Hippocampal formation (tissue), 2 donors: ENCODE data around the gene CNTN4.

ENCODE experiments used
- DNase-seq, 2 donors: peaks; one replicate each; lab custom pipeline; 2025; lab: John Stamatoyannopoulos, UW

Gene CNTN4

GRCh38 chr3:2266606-2267005, 167.9 kb downstream of the CNTN4 start:
- DNase-seq = no peak

GRCh38 chr3:2268779-2269178, 170.1 kb downstream of the CNTN4 start:
- no peak for DNase-seq

DNA sequence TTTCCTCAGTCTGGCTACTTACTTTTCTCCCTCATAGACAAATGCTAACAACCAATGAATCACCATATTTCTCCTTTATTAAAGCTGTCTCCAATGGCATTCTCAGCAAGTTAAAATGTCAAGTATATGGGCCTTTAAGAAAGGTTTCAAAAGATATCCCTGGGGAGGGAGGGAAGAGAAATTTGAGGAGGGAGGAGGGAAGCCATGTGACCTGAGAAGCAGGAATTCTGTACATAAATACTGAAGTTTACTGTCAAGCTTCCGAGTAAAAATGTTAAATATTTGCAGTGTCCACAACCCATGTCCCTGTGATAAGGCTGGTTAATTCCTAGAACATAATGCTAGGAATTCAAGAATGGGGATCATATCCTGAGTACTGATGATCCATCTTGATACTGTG, 175.9 kb downstream of the CNTN4 start:
- DNase-seq = no peak

- DNase-seq = no peak
These were observed 185.2 kb downstream of the CNTN4 start for GRCh38 chr3:2283818-2284217.

- no peak for DNase-seq
These were observed 202.3 kb downstream of the CNTN4 start for GRCh38 chr3:2300938-2301337.

DNA sequence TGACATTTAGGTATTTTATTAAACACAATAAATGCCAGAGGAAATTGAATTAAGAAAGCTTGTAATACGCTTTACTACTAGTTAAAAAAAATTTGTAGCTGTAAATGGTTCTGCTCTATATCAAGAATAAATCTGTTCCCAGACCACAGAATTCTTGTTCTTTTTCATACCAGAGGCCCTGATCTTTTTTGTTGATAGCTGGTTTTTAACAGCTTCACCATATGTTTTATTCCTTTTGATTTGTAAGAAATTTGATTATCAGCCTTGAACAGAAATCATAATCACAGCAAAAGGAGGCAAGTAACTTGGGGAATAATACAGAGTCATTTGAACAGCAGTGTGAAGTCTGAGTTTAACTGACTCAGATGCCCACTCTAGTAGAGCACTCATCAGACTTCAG, 202.7 kb downstream of the CNTN4 start:
- no peak for DNase-seq

DNA sequence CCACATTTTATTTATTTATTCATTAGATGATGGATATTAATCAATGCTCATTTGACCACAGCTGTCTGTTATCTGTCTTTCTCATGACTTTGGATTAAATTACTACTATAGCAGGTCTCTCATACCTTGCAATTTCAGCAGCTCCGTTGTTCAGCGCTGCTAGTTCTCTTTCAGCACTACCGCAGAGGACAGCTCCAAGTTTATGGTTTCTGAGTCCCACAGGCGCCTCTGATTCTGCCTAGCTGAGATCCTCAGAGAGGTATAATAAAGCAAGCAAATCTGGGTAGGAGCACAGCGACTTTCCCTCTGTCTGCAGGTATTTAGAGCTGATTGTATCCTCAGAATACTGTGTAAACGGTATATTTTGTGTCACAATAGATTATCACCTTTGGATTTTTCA, 204.9 kb downstream of the CNTN4 start:
- no peak for DNase-seq

DNA sequence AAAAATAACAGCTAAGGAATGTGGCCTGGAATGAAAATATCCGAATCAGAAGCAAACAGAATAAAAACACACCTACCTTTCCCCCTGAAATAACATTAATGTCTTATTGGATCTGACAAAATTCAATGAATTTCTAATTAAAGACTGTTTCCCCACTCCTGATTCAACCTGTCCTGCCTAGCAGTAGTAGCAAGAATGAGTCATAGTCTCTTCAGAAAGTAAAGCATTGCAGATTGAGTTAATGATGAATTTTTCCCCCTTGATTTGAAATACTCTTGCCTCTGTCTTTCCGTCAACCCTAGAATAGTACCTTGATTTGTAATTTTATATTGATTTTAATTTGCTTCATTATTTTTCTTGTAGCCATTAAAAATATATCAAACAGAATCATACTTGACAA, 212.4 kb downstream of the CNTN4 start:
- DNase-seq = no peak

DNA sequence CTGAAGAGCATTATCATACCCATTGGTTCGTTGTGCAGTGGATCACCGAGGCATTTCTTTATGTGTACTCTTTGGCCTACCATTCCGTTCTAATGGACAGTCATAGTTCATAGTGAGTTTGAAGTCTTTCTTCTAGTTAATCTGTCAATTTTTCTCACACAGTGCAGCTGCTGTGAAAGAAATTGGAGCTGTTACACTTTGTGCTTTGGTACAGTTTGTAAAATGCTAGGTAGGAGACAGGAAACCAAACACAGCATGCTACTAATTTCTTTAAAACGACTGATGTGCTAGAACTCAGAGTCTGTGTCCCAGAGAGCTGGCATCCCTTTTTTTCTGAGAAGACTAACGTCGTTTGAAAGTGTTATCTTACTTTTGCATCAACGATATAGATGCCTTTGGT, 218.9 kb downstream of the CNTN4 start:
- no peak for DNase-seq

DNA sequence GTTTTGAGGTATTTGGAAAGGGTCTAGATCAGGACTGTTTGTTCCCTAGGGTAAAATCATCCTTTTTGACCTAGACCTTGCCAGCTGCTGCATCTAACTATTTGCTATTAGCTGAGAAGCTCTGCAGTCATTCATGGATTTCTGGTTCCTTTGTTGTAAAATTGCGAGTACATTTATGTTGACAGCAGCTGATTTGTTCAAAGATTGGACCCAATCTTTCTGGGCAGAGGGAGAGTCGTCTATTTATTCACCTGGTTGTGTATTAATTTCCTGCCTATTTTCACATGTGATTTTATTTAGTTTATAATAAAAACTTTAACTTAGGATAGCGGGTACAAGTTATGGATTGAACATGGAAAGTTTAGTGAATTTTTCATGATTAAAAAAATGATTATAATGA, 236.3 kb downstream of the CNTN4 start:
- DNase-seq = no peak

DNA sequence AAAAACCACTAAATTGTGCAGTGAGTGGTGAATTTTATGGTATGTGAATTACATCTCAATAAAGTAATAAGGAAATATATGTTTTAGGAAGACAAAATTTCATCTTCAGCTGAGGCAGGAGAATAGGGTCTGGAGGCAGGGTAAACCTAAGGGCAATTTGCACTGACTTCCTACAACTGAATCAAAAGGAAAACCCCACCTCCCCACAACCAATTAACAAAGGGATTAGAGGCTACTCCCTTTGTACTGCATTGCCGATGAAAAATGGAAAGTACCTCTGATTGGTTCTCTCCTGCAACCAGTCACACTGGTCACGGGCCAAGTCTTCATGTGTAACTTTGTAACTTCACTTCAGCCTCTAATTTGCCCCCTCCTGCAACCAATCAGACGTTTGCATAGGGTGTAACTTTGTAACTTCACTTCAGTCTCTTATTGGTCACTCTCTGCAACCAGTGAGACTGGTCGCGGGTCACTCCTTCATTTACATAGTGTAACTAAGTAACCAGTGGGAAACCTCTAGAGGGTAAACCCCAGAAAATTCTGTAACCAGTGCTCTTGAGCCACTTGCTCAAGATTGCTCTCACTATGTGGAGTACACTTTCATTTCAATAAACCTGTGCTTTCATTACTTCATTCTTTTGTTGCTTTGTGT, 244.5 kb downstream of the CNTN4 start:
- no peak for DNase-seq

DNA sequence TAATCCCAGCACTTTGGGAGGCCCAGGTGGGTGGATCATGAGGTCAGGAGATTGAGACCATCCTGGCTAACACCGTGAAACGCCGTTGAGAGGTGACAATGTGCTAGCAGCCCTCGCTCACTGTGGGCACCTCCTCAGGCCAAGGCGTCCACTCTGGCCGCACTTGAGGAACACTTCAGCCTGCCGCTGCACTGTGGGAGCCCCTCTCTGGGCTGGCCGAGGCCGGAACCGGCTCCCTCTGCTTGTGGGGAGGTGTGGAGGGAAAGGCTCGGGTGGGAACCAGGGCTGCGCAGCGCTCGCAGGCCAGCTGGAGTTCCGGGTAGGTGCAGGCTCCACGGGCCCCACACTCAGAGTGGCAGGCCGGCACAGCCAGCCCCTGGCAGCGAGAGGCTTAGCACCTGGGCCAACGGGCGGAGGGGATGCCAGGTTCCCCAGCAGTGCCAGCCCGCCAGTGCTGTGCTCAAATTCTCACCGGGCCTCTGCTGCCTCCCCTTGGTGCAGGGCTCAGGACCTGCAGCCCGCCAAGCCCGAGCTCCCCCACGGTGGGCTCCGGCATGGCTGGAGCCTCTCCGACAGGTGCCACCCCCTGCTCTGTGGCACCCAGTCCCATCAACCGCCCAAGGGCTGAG, 253.6 kb downstream of the CNTN4 start:
- DNase-seq = no peak

- no peak for DNase-seq
These were observed 256.0 kb downstream of the CNTN4 start for GRCh38 chr3:2354702-2355101.

DNA sequence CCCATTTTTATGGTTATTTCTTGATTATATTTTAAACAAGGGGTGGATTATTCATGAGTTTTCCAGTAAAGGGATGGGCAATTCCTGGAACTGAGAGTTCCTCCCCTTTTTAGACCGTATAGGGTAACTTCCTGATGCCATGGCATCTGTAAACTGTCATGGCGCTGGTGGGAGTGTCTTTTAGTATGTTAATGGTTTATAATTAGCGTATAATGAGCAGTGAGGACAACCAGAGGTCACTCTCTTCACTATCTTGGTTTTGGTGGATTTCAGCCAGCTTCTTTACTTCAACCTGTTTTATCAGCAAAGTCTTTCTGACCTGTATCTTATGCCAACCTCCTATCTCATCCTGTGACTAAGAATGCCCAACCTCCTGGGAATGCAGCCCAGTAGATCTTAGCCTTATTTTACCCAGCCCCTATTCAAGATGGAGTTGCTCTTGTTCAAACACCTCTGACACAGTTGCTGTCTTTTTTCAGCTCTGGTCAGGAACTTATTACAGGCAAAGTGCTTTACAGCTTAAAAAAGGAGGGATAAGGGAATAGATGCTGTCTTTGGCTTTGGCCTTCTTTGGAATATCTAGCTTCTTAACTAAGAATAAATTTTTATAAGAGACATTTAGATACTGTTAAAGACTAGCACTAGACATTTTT, 257.8 kb downstream of the CNTN4 start:
- no peak for DNase-seq

DNA sequence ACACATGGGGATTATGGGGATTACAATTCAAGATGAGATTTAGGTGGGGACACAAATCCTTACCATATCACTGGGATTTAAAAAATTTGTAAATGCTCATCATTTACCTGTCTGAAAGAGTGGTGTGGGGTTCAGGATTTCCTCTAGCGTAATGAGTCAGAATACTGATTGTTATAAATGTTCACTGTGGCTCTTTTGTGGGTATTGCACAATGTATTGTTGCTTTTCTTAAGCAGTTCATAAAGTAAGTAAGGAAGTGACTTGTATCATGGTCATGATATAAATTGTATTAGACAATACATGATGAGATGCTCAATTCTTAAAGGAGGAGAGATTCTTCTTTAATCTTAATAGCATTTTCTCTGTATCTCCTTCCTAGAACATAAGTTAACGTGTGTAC, 262.1 kb downstream of the CNTN4 start:
- DNase-seq = no peak

GRCh38 chr3:2362122-2362521, 263.5 kb downstream of the CNTN4 start:
- no peak for DNase-seq

DNA sequence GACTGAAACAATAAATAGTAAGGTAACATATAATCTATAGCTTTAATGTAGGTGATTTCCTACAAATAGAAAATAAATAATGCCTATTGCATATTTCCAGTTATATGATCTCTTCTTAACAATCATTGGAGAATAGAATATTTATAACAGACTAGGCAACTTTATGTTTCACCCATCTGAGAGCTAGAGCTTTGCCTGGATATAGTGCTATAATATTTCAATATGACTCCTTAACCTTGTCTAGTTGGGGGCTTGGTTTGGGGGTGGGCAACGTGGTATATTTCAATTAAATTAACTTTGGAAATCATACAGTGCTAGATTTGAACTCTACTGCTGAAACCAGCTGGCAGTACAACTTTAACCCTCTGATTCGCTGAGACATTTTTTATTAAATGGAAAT, 265.2 kb downstream of the CNTN4 start:
- no peak for DNase-seq

GRCh38 chr3:2370317-2370716, 271.7 kb downstream of the CNTN4 start:
- DNase-seq = no peak

GRCh38 chr3:2372306-2372705, 273.6 kb downstream of the CNTN4 start:
- no peak for DNase-seq

GRCh38 chr3:2375376-2375775, 276.7 kb downstream of the CNTN4 start:
- no peak for DNase-seq

DNA sequence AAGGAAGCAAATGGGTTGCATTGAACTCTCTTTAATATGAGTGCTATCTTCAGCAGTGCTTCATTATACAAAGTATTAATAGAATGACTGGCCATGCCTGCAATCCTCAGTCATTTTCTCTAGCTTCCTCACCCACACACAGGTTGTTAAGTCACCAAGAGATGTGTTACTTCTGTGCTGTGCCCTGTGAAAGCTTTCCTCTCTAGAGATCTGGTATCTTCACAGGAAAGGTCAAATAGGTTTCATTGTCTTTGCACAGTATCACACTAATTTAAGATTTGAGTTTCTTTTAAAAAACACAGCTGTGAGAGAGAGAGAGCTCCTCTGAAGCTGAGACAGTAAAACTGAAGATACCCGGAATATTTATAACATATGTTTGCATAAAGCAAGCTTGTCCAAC, 278.6 kb downstream of the CNTN4 start:
- no peak for DNase-seq

- DNase-seq = no peak
These were observed 292.4 kb downstream of the CNTN4 start for GRCh38 chr3:2390926-2391532.

DNA sequence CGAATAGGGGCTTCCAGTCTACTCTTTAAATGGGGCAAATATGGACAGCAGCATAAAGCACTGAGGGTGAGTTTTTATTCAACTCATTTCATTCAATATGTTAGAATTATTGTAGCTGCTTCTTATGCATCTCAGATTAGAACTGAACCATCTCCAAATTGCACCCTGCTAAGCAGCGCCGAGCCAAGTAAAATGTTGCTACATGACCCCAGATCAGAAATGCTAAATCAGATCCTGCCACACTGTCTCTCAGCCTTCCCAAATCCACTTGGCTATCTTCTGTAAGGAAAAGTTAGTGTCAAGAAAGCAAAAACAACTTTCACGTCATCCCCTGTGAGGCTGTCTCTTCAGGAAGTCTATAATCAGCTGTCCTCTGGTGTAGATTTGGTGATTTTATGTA, 293.2 kb downstream of the CNTN4 start:
- DNase-seq = no peak
